K562 (cell line): Measurements from ENCODE around the gene ZNF276. TPM values are rescaled to one million over a fixed set of nuclear protein-coding genes. Genes with fewer than 3 reads are reported as not detected.

Experiments used
- ATAC-seq: fragments of 200-7000 bp; cut with Tn5 transposase; 3 replicates; pipeline ENCODE4 v1.9.1; 2020; ENCODE audit warnings: moderate library complexity
- BruUV-seq: library from RNA; stranded (reverse); fragments of 400-500 nt; replicated peaks from 2 replicates; lab custom pipeline; 2021; lab: Mats Ljungman, UMichigan
- CTCF ChIA-PET: fragments of 300-600 bp; formaldehyde crosslinking; extraction: SDS; loops from one replicate; lab custom pipeline; 2021; ENCODE audit warnings: low intra/inter-chr PET ratio; lab: Yijun Ruan, JAX
- POLR2A ChIA-PET: fragments of 300-600, 350-650 bp; sonication (Branson Sonifier 250); formaldehyde crosslinking; extraction: SDS; loops from one replicate; lab custom pipeline; 2021; ENCODE audit warnings: antibody characterized with exemption, inconsistent platforms; lab: Yijun Ruan, JAX
- DNase-seq, 4 experiments: peaks; one replicate each; pipeline versions ENCODE4 v3.0.0 to v3.0.0-alpha.2; 2011 to 2018; ENCODE audit warnings: low spot score in 3 of 4, mixed read lengths in 3 of 4; ENCODE audit errors: extremely low read depth in 1 of 4
- FAIRE-seq: peaks from 2 replicates; lab custom pipeline; 2011; peaks lifted over from hg19 to GRCh38; lab: Jason Lieb, UNC
- H2AFZ ChIP-seq: 2 replicates; pipeline ENCODE4 v1.6.0; 2011; ENCODE audit warnings: low read depth, low read length, control low read depth, inconsistent platforms
- H3K27ac ChIP-seq: fragments of 200-600 bp; 3 replicates; pipeline ENCODE4 v1.8.0; 2011; ENCODE audit warnings: low read depth, mild to moderate bottlenecking, control low read depth, inconsistent platforms, low read length, moderate library complexity, mixed read lengths; ENCODE audit errors: extremely low read depth
- H3K27me3 ChIP-seq, 2 experiments: fragments of 300-600 bp in 1 of 2; 2 replicates in 1 of 2; 3 replicates in 1 of 2; pipeline versions ENCODE4 v1.6.0 to v1.8.0; 2011; ENCODE audit warnings: inconsistent platforms in 2 of 2, low read length in 2 of 2, mild to moderate bottlenecking in 1 of 2, mixed read lengths in 1 of 2, moderate library complexity in 1 of 2; ENCODE audit not compliant: control insufficient read depth in 2 of 2, insufficient read depth in 2 of 2
- H3K36me3 ChIP-seq: fragments of 300-600 bp; 3 replicates; pipeline ENCODE4 v1.8.0; 2011; ENCODE audit warnings: mild to moderate bottlenecking, low read length, inconsistent platforms; ENCODE audit not compliant: control insufficient read depth, insufficient read depth
- H3K4me1 ChIP-seq, 2 experiments: fragments of 200-600 bp in 1 of 2; replicated peaks in 1 of 2; 2 replicates in 1 of 2; 3 replicates in 1 of 2; pipeline versions ENCODE4 v1.5.1 to v1.8.0; 2011; ENCODE audit warnings: inconsistent platforms in 2 of 2, low read length in 2 of 2, mild to moderate bottlenecking in 1 of 2, mixed read lengths in 1 of 2, moderate library complexity in 1 of 2; ENCODE audit not compliant: control insufficient read depth in 2 of 2, insufficient read depth in 2 of 2
- H3K4me2 ChIP-seq: 2 replicates; pipeline ENCODE4 v1.6.1; 2011; ENCODE audit warnings: low read length, control low read depth, inconsistent platforms, mixed read lengths; ENCODE audit not compliant: insufficient read depth
- H3K4me3 ChIP-seq: fragments of 200-600 bp; sonication (generic), shearing (Covaris generic); 2 replicates; pipeline ENCODE4 v1.5.1; 2016; ENCODE audit warnings: control low read depth, inconsistent platforms
- H3K79me2 ChIP-seq: fragments of 200-600 bp; 3 replicates; pipeline ENCODE4 v1.8.0; 2011; ENCODE audit warnings: low read length, inconsistent platforms; ENCODE audit not compliant: control insufficient read depth, insufficient read depth
- H3K9ac ChIP-seq, 2 experiments: 2 replicates each; pipeline versions ENCODE4 v1.6.0 to v1.6.1; 2011; ENCODE audit warnings: low read depth in 2 of 2, low read length in 2 of 2, control low read depth in 1 of 2, inconsistent platforms in 1 of 2, mild to moderate bottlenecking in 1 of 2, mixed read lengths in 1 of 2; ENCODE audit not compliant: insufficient read depth in 1 of 2
- H3K9me1 ChIP-seq: one replicate; pipeline ENCODE4 v1.6.0; 2011; ENCODE audit warnings: inconsistent platforms, mild to moderate bottlenecking, low read length, moderate library complexity; ENCODE audit not compliant: control insufficient read depth, insufficient read depth
- H3K9me3 ChIP-seq: replicated peaks from 2 replicates; pipeline ENCODE4 v1.5.1; 2011; ENCODE audit warnings: low read depth, low read length, inconsistent platforms; ENCODE audit not compliant: control insufficient read depth, insufficient read depth
- H4K20me1 ChIP-seq: replicated peaks from 2 replicates; pipeline ENCODE4 v1.6.1; 2011; ENCODE audit warnings: low read length, inconsistent platforms, mixed read lengths; ENCODE audit not compliant: control insufficient read depth, insufficient read depth
- CBFA2T3 ChIP-seq: fragments of 450-650 bp; IDR thresholded peaks from 2 replicates; pipeline ENCODE4 v1.6.1; 2017
- ESRRA ChIP-seq: fragments of 450-650 bp; IDR thresholded peaks from 2 replicates; pipeline ENCODE4 v1.6.1; 2014; ENCODE audit warnings: low read depth, mild to moderate bottlenecking, moderate library complexity, borderline replicate concordance
- MAFG ChIP-seq: fragments of 450-650 bp; conservative IDR thresholded peaks from 2 replicates; pipeline ENCODE4 v1.6.1; 2016; ENCODE audit warnings: missing genetic modification characterization, missing compliant biosample characterization
- MLLT1 ChIP-seq, 2 experiments: fragments of 450-650 bp; IDR thresholded peaks; 2 replicates each; pipeline ENCODE4 v1.6.1; 2016
- PKNOX1 ChIP-seq: fragments of 450-650 bp; IDR thresholded peaks from 2 replicates; pipeline ENCODE4 v1.6.1; 2016
- RAD51 ChIP-seq: fragments of 450-650 bp; IDR thresholded peaks from 2 replicates; pipeline ENCODE4 v1.7.1; 2016; ENCODE audit warnings: low read depth, mild to moderate bottlenecking, borderline replicate concordance
- THRAP3 ChIP-seq: fragments of 450-650 bp; IDR thresholded peaks from 2 replicates; pipeline ENCODE4 v1.6.1; 2016; ENCODE audit warnings: mild to moderate bottlenecking, inconsistent platforms, borderline replicate concordance
- ZBTB40 ChIP-seq, 2 experiments: fragments of 450-650 bp in 1 of 2; sonication (generic) in 1 of 2; formaldehyde crosslinking in 1 of 2; IDR thresholded peaks; 2 replicates each; pipeline versions ENCODE4 v1.7.1 to v1.9.0; 2016 to 2022; ENCODE audit warnings: inconsistent platforms in 1 of 2, mild to moderate bottlenecking in 1 of 2, missing genetic modification reagents in 1 of 2
- ZNF311 ChIP-seq: fragments of 250-450 bp; sonication (Bioruptor Pico); IDR thresholded peaks from 2 replicates; pipeline ENCODE4 v1.4.0; 2020; ENCODE audit warnings: mild to moderate bottlenecking, moderate library complexity
- WGBS: fragments of 100-300 bp; shearing (Covaris generic); methylation state at CpG from one replicate; pipeline ENCODE4 v1.1.6; 2016; ENCODE audit warnings: low coverage, mixed read lengths; ENCODE audit not compliant: insufficient coverage; ENCODE audit errors: missing lambda C conversion rate; 5-methylcytosine and 5-hydroxymethylcytosine counted together
- in situ Hi-C: fragments of 300-500 bp; cut with MboI; formaldehyde crosslinking; loops from 4 replicates; pipeline ENCODE4 v1.15.0; 2018; ENCODE audit warnings: inconsistent platforms, mixed read lengths
- intact Hi-C: fragments of 100-400 bp; cut with micrococcal nuclease; formaldehyde crosslinking; loops from 2 replicates; pipeline ENCODE4 v1.14.2; 2022
- polyA plus RNA-seq, 8 experiments: library from polyadenylated mRNA; depleted of rRNA in 4 of 8; stranded (reverse) in 5 of 8; unstranded in 3 of 8; fragments of >200 nt; fragmentation: Nextera tagmentation in 2 of 8; fragmentation: Illumina TruSeq in 1 of 8; extraction: Ambion mirVana in 2 of 8; extraction: Trizol in 1 of 8; gene quantifications; 2 replicates each; pipeline versions ENCODE4 v1.2.1 to v1.2.3, GENCODE V29; 2011 to 2014; ENCODE audit warnings: inconsistent platforms in 1 of 8, missing spikeins in 1 of 8
- total RNA-seq, 7 experiments: library from RNA; depleted of rRNA in 6 of 7; stranded (reverse); fragments of >200 nt in 6 of 7; fragmentation: Illumina TruSeq in 2 of 7; extraction: Trizol in 2 of 7; gene quantifications; 2 replicates each; pipeline versions ENCODE4 v1.2.1 to v1.2.3, GENCODE V29; 2011 to 2021; ENCODE audit warnings: low replicate concordance in 1 of 7

Gene ZNF276
- total and polyA plus RNA-seq, 9 of the 15 experiments (the other 6 are each of a cell fraction or from before 2014, with no cell fraction given), result 0.49 to 43.9 (median 15.8) TPM

- H4K20me1 ChIP-seq, result peaks cover 4% of the 10 kb centered on the region; the same call in 1 of the 2 replicates
- 3% methylated on average over 29 of the region's 30 CpGs for WGBS
- H3K9ac ChIP-seq, result peak overlapping the region; percentile 70 to 93
- no peaks in the 10 kb centered on the region for H3K9me3 ChIP-seq
- FAIRE-seq (peak; percentile 97), ATAC-seq (peak; percentile 73), DNase-seq (peak; percentile 90 to 99 (median 93))
- H3K4me3 ChIP-seq, result peak overlapping the region; percentile 51
- ChIA-PET CTCF (interaction anchor here (0.7 to 2.7 kb wide), 2 partner anchors 93 to 161 kb away, joined by 3 to 18 read pairs; no protein-coding TSS in a partner anchor), POLR2A (interaction anchor here (0.5 to 2.2 kb wide), 13 partner anchors 9 to 318 kb away, joined by 3 to 16 read pairs (median 3); partner anchors contain the start of gene CDK10)
- peaks cover 32% of the 10 kb centered on the region; the same call in 2 of the 3 replicates for H3K36me3 ChIP-seq
- intact Hi-C loops (loop anchor here (2.0 to 5.0 kb wide), 3 partner anchors 19 to 212 kb away; no protein-coding TSS in a partner anchor), in situ Hi-C loops (loop anchor here (5.0 kb wide), 1 partner anchor 162 kb away; no protein-coding TSS in a partner anchor)
- BruUV-seq, result no TSS peak
- peak overlapping the region; percentile 86 for H3K4me2 ChIP-seq
- no peaks in the 10 kb centered on the region for H3K27me3 ChIP-seq
- H3K9me1 ChIP-seq, result peaks cover 11% of the 10 kb centered on the region
- H3K27ac ChIP-seq, result peak overlapping the region; percentile 76
- peaks cover 13 to 69% of the 10 kb centered on the region in 2 experiments for H3K4me1 ChIP-seq
- peak overlapping the region; percentile 79; the same call in 1 of the 2 replicates for H2AFZ ChIP-seq
- H3K79me2 ChIP-seq, result peaks cover 9% of the 10 kb centered on the region
- TF ChIP-seq ZBTB40 (IDR thresholded peaks at IDR 0.05) (peak; percentile 34; the same call in 1 of the 2 replicates), ZBTB40 (CRISPR knock-in tag; IDR thresholded peaks at IDR 0.05) (0 out of 2 replicates have a peak, but pooled peaks have one; percentile 15), MAFG (no peak), THRAP3 (no peak), PKNOX1 (peak; percentile 72), MLLT1 (IDR thresholded peaks at IDR 0.05) (no peak), ESRRA (peak; percentile 76), CBFA2T3 (no peak; the same call in 1 of the 2 replicates), ZNF311 (CRISPR knock-in tag) (0 out of 2 replicates have a peak, but pooled peaks have one; percentile 45), RAD51 (peak; percentile 93)
These were observed 21.2 kb upstream of the ZNF276 start for GRCh38 chr16:89700100-89700648.
